ENCODE results near the gene KRTAP17-1.

GRCh38 chr17:41327411-41328120, 12.1 kb upstream of the KRTAP17-1 start:
- TF ChIP-seq POLR2A (IDR thresholded peaks at IDR 0.05; ENCODE audit: low read depth, low read length) (no peak), POLR2AphosphoS5 (IDR thresholded peaks at IDR 0.05; ENCODE audit: low read depth, low read length) (no peak)

All from GM12891 (cell line).